ENCODE results near the gene GLIS1.

GRCh38 chr1:53693339-53693738 lies 45.6 kb downstream of the GLIS1 start:
- TF ChIP-seq CTCF (conservative IDR thresholded peaks at IDR 0.05): no peak
- TF ChIP-seq ZFX (IDR thresholded peaks at IDR 0.05): no peak
